D721Med (cell line): ENCODE measurements around the gene OR4F15.

ENCODE experiments used
- DNase-seq: peaks from one replicate; pipeline ENCODE4 v3.0.0; 2011; ENCODE audit warnings: low spot score; ENCODE audit not compliant: insufficient read length
- FAIRE-seq: peaks from 2 replicates; lab custom pipeline; 2011; peaks lifted over from hg19 to GRCh38; lab: Jason Lieb, UNC
- TF ChIP-seq, protein P1 (sequence below): IDR thresholded peaks from 2 replicates; pipeline ENCODE4 v1.5.1; 2012; ENCODE audit warnings: mild to moderate bottlenecking, control low read depth; ENCODE audit not compliant: insufficient read depth; ENCODE audit errors: missing control alignments

Gene OR4F15

DNA sequence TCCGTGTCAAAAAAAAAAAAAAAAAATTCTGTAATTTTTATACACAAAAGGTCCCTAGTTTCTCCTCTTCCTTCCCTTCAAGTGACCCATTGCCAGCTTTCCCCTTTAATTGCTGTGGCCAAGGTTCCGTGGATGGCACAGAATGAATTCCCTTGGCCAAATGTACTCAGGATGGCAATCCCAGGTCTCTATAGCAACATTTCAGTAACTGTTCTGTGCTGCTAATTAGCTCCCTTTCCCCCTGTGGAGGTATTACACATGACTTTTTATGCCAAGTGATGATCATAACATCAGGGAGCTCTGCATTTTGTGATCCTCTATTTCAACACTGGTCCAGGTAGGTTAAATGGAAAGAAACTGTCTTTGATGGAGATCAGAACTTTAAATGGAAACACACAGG is 8.8 kb upstream of the OR4F15 start, which contains the start of gene OR4F6:
TSS of gene OR4F6 (plus strand) at position 301 of the 400 bp plus-strand sequence. CDS start 2,211 bp downstream, outside the sequence.
- DNase-seq (no peak), FAIRE-seq (no peak)
- TF ChIP-seq, protein P1, sequence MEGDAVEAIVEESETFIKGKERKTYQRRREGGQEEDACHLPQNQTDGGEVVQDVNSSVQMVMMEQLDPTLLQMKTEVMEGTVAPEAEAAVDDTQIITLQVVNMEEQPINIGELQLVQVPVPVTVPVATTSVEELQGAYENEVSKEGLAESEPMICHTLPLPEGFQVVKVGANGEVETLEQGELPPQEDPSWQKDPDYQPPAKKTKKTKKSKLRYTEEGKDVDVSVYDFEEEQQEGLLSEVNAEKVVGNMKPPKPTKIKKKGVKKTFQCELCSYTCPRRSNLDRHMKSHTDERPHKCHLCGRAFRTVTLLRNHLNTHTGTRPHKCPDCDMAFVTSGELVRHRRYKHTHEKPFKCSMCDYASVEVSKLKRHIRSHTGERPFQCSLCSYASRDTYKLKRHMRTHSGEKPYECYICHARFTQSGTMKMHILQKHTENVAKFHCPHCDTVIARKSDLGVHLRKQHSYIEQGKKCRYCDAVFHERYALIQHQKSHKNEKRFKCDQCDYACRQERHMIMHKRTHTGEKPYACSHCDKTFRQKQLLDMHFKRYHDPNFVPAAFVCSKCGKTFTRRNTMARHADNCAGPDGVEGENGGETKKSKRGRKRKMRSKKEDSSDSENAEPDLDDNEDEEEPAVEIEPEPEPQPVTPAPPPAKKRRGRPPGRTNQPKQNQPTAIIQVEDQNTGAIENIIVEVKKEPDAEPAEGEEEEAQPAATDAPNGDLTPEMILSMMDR: no peak

DNA sequence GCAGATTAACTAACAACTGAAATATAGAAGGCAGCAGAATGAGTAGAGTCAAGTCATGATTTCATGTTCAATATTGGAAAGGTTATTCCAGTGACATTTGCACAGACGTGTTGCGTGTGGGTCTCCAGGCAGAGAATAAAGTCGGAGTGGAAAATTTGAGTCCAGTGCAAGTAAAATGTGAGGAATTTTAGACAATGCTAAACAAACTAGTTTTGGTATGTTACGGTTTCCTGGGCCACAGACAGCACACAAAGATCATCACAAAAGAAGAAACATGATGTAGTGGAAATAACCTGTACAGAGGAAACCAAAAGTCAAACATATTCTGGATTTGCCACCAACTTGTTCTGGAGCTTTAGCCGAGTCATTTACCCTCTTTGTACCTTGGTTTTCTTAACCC is 8.3 kb upstream of the OR4F15 start:
- TF ChIP-seq, protein P1: no peak
- FAIRE-seq (no peak), DNase-seq (no peak)

DNA sequence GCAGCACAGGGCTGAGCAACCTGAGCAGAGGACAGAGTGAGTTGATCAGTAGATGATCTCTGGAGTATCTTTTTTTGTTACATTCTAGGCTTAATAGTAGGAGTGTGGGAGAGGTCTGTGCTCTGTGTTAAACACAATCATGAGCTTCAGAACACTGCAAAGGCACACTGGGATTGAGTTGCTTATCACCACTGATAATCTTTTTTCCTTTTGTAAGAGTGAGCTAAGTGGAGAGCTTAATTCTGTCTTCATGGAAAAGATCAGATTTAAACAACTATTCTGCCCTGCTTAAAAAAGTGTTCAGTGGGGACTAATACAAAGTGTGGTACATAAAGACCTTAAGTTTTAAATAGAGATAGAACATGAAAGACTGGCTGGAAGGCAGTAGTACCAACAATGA is 7.6 kb upstream of the OR4F15 start:
- TF ChIP-seq, protein P1: no peak
- FAIRE-seq: no peak
- no peak for DNase-seq

DNA sequence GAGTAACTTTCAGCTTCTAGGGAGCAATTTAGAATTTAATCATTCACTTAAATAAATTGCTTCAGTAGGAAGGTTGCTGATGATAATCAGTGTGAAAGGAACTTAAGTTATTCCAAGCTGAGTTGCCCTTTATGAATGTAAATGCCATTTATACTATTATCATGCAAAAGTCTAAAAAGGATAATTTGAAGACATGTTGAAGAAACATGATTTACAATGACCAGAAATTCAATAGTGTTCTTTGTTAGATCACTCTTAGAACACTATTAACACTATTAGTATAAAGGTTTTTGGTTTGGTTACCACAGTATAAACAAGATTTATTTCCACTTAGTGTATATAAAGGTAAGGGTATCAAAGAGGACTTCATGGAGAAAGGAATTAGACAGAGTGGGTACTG is 7.1 kb upstream of the OR4F15 start:
- TF ChIP-seq, protein P1: no peak
- FAIRE-seq (no peak), DNase-seq (no peak)

DNA sequence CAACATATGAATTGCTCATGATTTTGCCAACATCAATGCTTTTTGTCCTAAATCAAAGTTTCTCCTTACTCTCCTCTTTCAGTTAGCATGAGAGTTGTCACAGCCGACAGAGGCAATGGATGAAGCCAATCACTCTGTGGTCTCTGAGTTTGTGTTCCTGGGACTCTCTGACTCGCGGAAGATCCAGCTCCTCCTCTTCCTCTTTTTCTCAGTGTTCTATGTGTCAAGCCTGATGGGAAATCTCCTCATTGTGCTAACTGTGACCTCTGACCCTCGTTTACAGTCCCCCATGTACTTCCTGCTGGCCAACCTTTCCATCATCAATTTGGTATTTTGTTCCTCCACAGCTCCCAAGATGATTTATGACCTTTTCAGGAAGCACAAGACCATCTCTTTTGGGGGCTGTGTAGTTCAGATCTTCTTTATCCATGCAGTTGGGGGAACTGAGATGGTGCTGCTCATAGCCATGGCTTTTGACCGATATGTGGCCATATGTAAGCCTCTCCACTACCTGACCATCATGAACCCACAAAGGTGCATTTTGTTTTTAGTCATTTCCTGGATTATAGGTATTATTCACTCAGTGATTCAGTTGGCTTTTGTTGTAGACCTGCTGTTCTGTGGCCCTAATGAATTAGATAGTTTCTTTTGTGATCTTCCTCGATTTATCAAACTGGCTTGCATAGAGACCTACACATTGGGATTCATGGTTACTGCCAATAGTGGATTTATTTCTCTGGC is 6.2 kb upstream of the OR4F15 start:
- TF ChIP-seq, protein P1: no peak
- FAIRE-seq: no peak
- DNase-seq: no peak

DNA sequence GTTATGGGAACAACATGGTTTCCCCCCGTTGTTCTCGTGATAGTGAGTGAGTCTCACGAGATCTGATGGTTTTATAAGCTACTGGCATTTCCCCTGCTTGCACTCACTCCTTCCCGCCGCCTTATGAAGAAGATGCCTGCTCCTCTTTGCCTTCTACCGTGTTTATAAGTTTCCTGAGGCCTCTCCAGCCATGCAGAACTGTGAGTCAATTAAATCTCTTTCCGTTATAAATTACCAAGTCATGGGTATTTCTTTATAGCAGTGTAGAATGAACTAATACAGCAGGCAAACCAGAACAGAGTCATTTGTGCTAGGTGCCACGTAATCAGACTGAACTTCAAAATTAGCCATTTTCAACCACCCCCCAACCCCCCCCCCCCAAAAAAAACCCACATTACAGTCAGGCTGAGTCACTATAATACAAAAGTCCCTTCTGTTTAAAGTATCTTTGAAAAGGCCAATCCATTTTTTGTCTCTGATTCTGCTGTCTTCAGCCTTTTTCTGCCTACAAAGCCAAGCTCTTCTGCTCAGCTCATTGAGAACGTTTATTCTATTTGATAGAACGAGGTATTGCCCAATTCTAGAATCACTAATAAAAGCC is 4.6 kb upstream of the OR4F15 start:
- no peak for DNase-seq
- FAIRE-seq: no peak
- TF ChIP-seq, protein P1: no peak

DNA sequence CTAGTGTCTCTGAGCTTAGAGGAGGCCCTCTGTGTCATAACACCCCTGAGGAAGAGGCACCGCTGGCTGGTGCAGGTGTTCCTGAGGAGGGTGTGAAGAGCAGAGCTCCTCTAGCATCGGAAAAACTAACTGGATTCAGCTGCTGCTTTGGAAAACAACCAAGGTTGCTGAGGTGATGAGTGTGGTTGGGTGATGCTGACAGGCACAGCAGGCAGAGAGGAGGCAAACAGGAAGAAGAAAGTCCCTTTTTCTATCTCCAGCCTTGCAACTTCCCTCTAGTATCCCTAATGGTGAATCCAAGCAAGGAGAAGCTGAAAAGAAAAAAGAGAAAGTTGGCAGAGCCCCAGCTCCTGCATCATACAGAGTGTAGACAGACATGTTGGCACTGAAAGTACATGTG is 3.8 kb upstream of the OR4F15 start:
- DNase-seq (no peak), FAIRE-seq (no peak)
- TF ChIP-seq, protein P1: no peak
